Stomach (tissue), 4 donors: Measurements from ENCODE around the gene ZNF747.

ENCODE experiments used
- EP300 ChIP-seq: sonication (generic); formaldehyde crosslinking; IDR thresholded peaks from one replicate; pipeline ENCODE4 v1.6.1; 2017; ENCODE audit warnings: antibody characterized with exemption
- POLR2AphosphoS5 ChIP-seq, 3 donors: sonication (generic); formaldehyde crosslinking; IDR thresholded peaks; one replicate each; pipeline ENCODE4 v1.6.1; 2016; ENCODE audit warnings: antibody characterized with exemption in 3 of 3
- TF ChIP-seq, protein P1 (sequence below), 7 experiments: fragments of 450-650 bp in 4 of 7; fragments of 200-600 bp in 3 of 7; sonication (generic) in 3 of 7; IDR thresholded peaks; one replicate each; pipeline ENCODE4 v1.5.1; 2016 to 2019; ENCODE audit warnings: antibody characterized with exemption in 7 of 7, control low read depth in 2 of 7, mild to moderate bottlenecking in 1 of 7

DNA sequence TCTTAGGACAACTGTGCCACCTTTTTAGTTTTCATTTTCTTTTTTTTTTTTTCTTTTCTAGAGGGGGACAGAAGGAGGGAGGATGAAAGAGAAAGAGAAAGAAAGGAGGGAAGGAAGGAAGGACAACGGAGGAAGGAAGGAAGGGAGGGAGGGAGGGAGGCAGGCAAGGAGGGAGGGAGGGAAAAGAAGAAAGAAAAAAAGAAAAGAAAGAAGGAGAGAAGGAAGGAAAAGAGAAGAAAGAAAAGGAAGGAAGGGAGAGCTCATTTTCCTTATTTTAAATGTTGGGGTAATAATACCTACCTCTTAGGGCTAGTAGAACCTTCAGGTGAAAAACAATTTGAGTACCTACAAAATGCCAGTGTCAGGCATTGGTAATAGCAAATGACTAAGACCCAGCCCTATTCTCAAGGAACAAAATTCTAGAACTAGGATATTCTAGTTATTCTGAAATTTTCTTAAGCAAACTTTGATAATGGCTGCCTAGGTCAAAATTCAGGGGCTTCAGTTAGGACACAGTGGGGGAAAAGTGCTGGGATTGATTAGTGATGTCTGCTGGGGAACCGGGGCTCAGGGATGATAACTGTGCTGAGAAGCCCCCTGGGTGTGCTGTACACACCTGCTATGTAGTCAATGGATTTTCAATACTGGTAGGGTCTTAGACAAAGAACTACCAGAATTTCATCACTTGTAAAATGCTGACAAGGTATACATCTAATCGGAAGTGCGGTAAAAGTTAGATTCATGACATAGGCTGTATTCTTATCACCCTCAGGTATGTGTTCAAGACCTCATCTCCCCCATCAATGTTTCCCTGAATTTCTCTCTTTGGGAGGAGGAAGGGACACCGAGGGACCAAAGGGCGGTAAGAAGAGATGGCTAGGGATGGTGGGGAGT, 31.0 kb downstream of the ZNF747 start:
- TF ChIP-seq, protein P1, sequence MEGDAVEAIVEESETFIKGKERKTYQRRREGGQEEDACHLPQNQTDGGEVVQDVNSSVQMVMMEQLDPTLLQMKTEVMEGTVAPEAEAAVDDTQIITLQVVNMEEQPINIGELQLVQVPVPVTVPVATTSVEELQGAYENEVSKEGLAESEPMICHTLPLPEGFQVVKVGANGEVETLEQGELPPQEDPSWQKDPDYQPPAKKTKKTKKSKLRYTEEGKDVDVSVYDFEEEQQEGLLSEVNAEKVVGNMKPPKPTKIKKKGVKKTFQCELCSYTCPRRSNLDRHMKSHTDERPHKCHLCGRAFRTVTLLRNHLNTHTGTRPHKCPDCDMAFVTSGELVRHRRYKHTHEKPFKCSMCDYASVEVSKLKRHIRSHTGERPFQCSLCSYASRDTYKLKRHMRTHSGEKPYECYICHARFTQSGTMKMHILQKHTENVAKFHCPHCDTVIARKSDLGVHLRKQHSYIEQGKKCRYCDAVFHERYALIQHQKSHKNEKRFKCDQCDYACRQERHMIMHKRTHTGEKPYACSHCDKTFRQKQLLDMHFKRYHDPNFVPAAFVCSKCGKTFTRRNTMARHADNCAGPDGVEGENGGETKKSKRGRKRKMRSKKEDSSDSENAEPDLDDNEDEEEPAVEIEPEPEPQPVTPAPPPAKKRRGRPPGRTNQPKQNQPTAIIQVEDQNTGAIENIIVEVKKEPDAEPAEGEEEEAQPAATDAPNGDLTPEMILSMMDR (IDR thresholded peaks at IDR 0.05): no peak
- TF ChIP-seq EP300 (no peak), POLR2AphosphoS5 (IDR thresholded peaks at IDR 0.05) (no peak)
